Erythroblast (primary cell): ENCODE data around the gene CDK5RAP1.

ENCODE experiments used
- GATA1 ChIP-seq: IDR thresholded peaks from 2 replicates; pipeline ENCODE4 v1.6.1; 2011; ENCODE audit warnings: low read depth, mild to moderate bottlenecking, control low read depth, low read length, moderate library complexity
- POLR2A ChIP-seq: IDR thresholded peaks from 2 replicates; pipeline ENCODE4 v1.6.1; 2011; ENCODE audit warnings: mild to moderate bottlenecking, low read length

DNA sequence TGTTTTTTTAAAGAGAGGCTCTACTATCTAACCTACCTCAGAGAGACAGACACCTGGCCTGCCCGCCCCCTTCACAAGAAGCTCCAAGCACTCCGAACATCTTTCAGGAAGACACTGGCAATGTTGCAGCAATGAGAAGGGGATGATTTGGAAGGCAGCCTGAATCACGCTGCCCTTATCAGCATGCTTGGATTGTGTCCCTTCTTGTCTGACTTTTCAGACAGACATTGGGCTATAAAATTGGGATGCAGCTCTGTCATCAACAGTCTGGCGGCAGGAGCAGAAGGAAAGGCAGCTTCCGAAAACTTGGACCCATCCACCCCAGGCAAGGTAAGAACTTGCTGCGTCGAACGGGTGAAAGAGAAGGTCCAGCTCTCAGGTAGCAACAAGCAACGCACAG lies 56.0 kb downstream of the CDK5RAP1 start:
- TF ChIP-seq POLR2A (no peak), GATA1 (no peak)
